ACC112 (cell line): Measurements from ENCODE around the gene ABLIM1.
"Not testable (repeated sequence)": the region's sequence is repeated elsewhere in the genome, so short reads cannot be mapped to it uniquely, and the experiment has no call there.

Experiments used
- H2AFZ ChIP-seq: fragments of 200-600 bp; sonication (generic); one replicate; pipeline ENCODE4 v1.6.0; 2017; ENCODE audit warnings: antibody characterized with exemption, low read length; ENCODE audit not compliant: unreplicated experiment
- H3K27ac ChIP-seq: fragments of 200-600 bp; sonication (generic); 2 replicates; pipeline ENCODE4 v1.5.1; 2014; ENCODE audit warnings: low read depth, mild to moderate bottlenecking, antibody characterized with exemption, low read length, moderate library complexity
- H3K27me3 ChIP-seq: fragments of 200-600 bp; sonication (generic); 2 replicates; pipeline ENCODE4 v1.6.1; 2014; ENCODE audit warnings: mild to moderate bottlenecking, antibody characterized with exemption, low read length, moderate library complexity, mixed read lengths; ENCODE audit not compliant: insufficient read depth
- H3K36me3 ChIP-seq: fragments of 200-600 bp; sonication (generic); 2 replicates; pipeline ENCODE4 v1.6.1; 2016; ENCODE audit warnings: mild to moderate bottlenecking, antibody characterized with exemption, low read length, moderate library complexity, mixed read lengths; ENCODE audit not compliant: insufficient read depth
- H3K4me1 ChIP-seq: fragments of 200-600 bp; sonication (generic); one replicate; pipeline ENCODE4 v1.6.1; 2016; ENCODE audit warnings: low read length, mixed read lengths; ENCODE audit not compliant: insufficient read depth, unreplicated experiment, control insufficient read depth
- H3K4me3 ChIP-seq: fragments of 200-600 bp; sonication (generic); 2 replicates; pipeline ENCODE4 v1.5.1; 2014; ENCODE audit warnings: mild to moderate bottlenecking, low read depth, low read length
- H3K79me2 ChIP-seq: fragments of 200-600 bp; sonication (generic); one replicate; pipeline ENCODE4 v1.6.0; 2016; ENCODE audit warnings: low read length; ENCODE audit not compliant: control insufficient read depth, unreplicated experiment, insufficient read depth

Gene ABLIM1

DNA sequence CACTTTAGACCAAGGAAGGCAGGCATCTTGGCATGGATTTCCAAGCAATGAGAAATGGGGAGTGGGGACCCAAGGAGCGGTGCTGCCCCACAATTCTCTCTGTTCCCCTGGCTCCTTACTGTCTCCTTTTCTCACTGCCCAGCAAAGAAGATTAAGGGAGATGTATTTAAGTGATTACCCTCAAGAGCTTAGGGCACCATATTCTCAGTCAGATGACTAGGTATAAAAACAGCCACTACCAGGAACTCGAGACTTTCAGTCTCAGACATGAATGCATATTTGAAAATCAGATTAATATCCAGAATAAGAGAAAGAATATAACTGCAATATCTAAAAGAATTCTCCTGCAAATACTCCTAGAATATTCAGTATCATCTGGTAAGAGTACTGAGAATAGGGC lies at the start of gene ABLIM1:
ABLIM1 (minus strand) TSS at position 101 of the 400 bp plus-strand sequence; CDS start at position 26, 75 bp downstream.
- Histone ChIP-seq H3K4me3 (no peak within 1 kb of the TSS), H3K79me2 (no peaks in the 10 kb centered on the region), H3K27me3 (peaks cover 20% of the 10 kb centered on the region; the same call in 1 of the 2 replicates), H2AFZ (no peak within 1 kb of the TSS), H3K4me1 (no peaks in the 10 kb centered on the region), H3K36me3 (no peaks in the 10 kb centered on the region), H3K27ac (no peak within 1 kb of the TSS)

DNA sequence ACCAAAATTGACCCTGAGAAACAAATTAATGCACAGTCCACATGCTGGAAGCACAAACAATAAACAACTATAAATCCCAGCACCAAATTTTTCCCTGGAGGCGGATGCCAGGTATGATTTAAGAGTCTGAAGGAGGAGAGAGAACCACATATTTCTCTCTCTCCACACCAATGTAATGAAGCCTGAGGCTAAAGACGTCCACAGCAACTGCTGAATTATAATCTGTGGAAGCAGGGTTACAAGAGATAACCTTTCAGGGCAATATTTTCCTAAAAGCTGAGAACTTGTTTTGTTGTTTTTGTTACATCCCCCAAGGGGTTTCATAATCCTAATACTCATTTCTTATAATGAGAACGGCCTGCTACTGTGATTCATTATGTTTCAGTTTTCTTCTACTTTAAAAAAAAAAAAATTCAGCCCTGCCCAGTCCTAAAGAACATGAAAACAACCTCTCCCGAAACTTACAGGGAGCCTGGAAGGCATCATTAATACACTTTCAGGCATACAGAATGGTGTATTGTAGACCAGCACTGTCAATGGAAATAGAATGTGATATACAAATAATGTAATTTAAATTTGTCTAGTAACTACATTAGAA lies 48.5 kb upstream of the ABLIM1 start:
- Histone ChIP-seq H3K36me3 (no peaks in the 10 kb centered on the region), H3K4me1 (peaks cover 24% of the 10 kb centered on the region), H3K27me3 (no peaks in the 10 kb centered on the region), H3K27ac (no peak overlapping the region), H3K79me2 (no peaks in the 10 kb centered on the region), H2AFZ (no peak overlapping the region), H3K4me3 (no peak overlapping the region)

DNA sequence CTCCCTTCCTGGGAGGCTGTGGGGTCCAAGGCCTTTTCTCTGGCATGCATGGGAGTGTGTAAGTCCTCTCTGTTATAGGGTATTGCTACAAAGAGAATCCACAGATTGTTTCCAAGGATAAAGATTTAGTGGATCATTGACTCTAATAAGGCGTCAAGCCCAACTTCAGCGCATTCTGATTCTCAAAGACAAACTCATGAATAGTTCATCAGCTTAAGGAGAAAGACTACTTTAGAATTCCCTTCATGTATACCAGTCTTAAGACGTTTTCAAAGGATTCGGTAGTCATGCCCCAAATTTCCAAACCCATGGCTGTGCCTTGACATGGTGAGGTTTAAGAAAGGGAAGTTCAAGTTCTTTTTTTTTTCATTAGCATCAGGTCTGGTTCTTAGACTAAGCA lies 46.6 kb upstream of the ABLIM1 start:
- Histone ChIP-seq H3K36me3 (no peaks in the 10 kb centered on the region), H3K4me3 (no peak overlapping the region), H2AFZ (no peak overlapping the region), H3K27ac (no peak overlapping the region), H3K27me3 (no peaks in the 10 kb centered on the region), H3K4me1 (peaks cover 16% of the 10 kb centered on the region), H3K79me2 (no peaks in the 10 kb centered on the region)

DNA sequence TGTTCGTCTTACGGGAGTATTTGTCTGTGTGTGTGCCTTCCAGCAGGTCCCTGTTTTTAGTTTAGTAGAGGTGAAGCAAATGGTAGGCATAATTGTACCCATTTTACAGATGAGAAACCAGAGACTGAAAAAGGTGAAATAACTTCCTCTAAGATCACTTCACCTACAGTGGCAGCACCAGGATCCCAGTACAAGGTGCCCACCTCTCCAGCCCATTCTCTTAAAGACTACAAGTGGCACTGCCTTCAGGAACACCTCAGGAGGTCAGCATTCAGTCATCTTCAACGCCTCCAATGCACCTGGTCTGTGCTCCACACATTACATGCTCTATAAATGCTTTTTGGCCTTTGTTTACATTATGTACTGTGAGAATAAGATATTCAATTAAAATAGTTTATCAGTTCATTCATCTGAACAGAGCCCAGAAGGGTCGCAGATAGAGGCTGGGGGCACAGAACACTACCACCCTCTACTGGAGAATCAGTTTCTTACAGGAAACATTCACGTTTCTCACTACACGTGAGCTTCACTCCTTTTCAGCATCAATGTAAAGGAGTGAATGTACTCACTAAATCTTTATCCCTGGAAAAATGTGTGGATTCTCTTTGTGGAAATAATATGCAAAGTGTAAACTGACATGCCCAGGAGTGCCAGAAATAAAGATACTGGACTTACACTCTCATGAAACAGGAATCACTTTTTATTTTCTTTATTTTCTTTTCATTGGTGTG lies 45.5 kb upstream of the ABLIM1 start:
- Histone ChIP-seq H3K36me3 (no peaks in the 10 kb centered on the region), H3K27me3 (no peaks in the 10 kb centered on the region), H3K4me1 (peaks cover 4% of the 10 kb centered on the region), H3K79me2 (no peaks in the 10 kb centered on the region), H3K4me3 (no peak overlapping the region), H2AFZ (no peak overlapping the region), H3K27ac (no peak overlapping the region)

DNA sequence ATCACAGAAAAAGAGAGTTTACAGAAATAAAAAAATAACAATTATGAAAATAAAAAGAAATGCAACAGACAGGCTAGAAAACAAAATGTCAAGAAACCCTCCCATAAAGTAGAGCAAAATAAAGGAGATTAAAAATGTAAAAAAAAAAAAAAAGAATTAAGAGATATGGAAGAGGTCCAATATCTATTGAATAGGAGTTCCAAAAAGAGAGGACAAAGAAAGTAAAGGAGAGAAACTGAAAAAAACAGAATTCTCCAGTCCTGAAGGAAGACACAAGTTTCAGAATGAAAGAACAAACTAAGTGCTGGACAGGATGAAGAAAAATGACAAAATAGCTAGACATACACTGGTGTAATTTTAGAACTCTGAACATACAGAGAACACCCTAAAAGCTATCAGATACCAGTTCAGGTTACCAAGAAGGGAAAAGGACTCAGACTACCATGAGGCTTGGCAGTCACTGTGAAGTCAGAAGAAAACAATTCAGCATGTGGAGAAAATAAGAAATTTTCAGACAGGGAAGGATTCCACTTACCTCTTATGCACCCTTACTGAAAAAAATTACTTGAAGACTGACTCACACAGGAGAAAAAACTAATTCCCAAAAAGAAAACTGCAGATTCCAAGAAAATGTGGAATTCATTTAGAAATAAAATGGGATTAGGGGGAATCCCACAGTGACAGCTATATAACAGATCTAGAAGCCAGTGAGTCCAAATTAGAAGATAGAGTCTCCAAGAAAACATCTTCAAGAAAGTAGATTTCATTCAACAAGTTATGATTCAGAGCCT lies 40.4 kb upstream of the ABLIM1 start:
- Histone ChIP-seq H3K36me3 (no peaks in the 10 kb centered on the region), H3K4me1 (peaks cover 7% of the 10 kb centered on the region), H3K79me2 (no peaks in the 10 kb centered on the region), H2AFZ (no peak overlapping the region), H3K27ac (no peak overlapping the region), H3K27me3 (no peaks in the 10 kb centered on the region), H3K4me3 (no peak overlapping the region)

DNA sequence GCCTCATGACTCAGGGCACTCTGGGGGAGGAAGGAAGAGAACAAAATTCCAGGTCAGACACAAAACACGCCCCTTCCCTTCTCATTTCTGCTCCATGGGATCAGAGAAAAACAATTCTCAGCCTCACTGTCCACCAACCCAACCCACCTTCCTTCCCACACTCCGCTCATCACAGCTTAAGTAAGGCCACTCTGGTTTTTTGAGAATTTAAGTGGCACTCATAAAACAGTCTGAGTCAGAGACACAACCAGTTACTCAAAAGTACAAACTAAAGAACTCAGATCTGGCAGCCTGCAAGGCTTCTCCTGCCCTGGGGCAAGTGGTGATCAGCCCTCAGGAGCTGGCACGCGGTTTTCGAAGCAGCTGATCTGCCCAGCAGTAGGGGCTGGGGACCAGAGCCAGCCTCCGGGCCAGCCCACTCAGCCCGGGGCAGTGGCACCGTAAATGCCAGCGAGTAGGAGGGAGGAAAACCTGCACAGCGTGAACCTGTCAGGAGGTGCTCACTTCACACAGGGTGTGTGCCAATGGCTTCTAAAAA lies 39.1 kb upstream of the ABLIM1 start:
- Histone ChIP-seq H3K4me1 (peaks cover 9% of the 10 kb centered on the region), H3K79me2 (no peaks in the 10 kb centered on the region), H2AFZ (no peak overlapping the region), H3K36me3 (no peaks in the 10 kb centered on the region), H3K27me3 (no peaks in the 10 kb centered on the region), H3K4me3 (no peak overlapping the region), H3K27ac (no peak overlapping the region)

DNA sequence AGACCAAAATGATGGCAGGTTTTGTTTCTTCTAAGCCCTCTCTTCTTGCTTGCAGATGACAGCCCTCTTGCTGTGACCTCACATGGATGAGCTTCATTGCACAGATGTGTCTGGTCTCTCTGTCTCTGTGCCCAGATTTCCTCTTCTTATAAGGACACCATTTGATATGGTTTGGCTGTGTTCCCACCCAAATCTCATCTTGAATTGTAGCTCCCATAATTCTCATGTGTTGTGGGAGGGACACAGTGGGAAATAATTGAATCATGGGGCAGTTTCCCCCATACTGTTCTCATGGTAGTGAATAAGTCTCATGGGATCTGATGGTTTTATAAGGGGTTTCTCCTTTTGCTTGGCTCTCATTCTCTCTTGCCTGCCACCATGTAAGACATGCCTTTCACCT lies 38.2 kb upstream of the ABLIM1 start:
- not testable (repeated sequence) for H2AFZ ChIP-seq, H3K36me3 ChIP-seq, H3K27ac ChIP-seq, H3K27me3 ChIP-seq, H3K4me3 ChIP-seq, H3K79me2 ChIP-seq
- H3K4me1 ChIP-seq, result peaks cover 17% of the 10 kb centered on the region

DNA sequence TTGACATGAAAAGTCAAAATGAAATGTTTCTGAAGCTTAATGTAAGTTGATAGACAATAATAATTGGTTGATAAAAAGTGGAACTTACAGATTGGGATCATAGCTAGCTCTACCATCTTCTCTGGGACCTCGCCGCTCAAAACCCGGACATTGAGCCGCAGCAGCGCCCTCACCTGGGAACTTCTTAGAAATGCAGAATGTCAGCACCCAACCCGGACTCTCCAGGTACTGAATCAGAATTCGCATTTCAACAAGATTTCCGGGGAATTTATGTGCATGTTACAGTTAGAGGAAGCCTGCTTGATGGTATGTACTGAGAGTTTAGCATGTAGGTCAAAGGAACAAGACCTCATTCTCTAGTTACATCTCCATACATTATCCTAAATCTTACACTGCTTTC lies 36.7 kb upstream of the ABLIM1 start:
- no peak overlapping the region for H2AFZ ChIP-seq
- H3K79me2 ChIP-seq, result no peaks in the 10 kb centered on the region
- no peaks in the 10 kb centered on the region for H3K27me3 ChIP-seq
- H3K4me1 ChIP-seq, result peaks cover 21% of the 10 kb centered on the region
- H3K27ac ChIP-seq, result no peak overlapping the region
- H3K36me3 ChIP-seq, result no peaks in the 10 kb centered on the region
- H3K4me3 ChIP-seq, result no peak overlapping the region

DNA sequence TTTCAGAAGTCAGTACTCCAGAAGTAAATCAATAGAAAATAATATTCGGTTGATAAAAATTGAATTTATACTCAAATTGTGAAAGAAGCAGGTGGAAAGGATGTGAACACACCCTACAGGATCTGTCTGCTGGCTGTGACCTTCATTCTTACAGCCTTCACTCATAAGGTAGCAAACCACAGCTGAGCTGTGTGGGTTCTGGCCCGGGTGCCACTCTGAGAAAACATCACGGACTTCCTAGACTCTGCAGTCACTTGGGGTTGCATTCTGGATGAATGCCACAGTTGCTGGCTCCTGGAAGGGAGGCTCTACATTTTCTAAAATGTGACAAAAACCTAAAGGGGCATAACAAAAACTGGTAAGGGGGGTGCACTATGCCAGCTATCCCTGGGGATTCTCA lies 36.0 kb upstream of the ABLIM1 start:
- Histone ChIP-seq H3K27me3 (no peaks in the 10 kb centered on the region), H2AFZ (no peak overlapping the region), H3K79me2 (no peaks in the 10 kb centered on the region), H3K36me3 (no peaks in the 10 kb centered on the region), H3K27ac (no peak overlapping the region), H3K4me3 (no peak overlapping the region), H3K4me1 (peaks cover 21% of the 10 kb centered on the region)

DNA sequence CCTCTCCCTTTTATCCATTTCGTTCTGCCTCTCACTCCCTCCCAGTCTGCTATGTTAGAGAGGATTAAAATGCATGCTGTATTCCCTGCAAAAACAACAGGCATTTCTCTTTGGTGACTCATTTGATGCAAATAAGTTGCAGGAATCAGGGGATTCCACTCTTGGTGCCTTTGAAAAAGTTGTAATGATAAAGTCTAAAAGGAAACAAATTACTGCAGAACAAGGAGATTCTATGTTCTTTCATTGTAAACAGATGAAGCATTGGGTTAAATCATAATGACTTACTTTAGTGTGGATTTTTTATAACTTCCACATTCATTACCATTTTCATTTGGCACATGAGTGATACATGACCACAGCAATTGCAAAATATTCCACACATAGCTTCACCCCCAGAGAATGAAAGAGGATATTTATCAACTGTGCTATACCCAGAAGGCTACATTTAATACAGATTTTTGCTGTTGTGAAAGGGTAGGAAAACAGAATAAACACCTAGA lies 33.4 kb upstream of the ABLIM1 start:
- H3K27me3 ChIP-seq, result no peaks in the 10 kb centered on the region
- H2AFZ ChIP-seq, result no peak overlapping the region
- no peak overlapping the region for H3K4me3 ChIP-seq
- no peaks in the 10 kb centered on the region for H3K79me2 ChIP-seq
- H3K36me3 ChIP-seq, result no peaks in the 10 kb centered on the region
- H3K27ac ChIP-seq, result no peak overlapping the region
- peaks cover 21% of the 10 kb centered on the region for H3K4me1 ChIP-seq
